Gastroesophageal sphincter (tissue), 3 donors: ENCODE measurements around the gene SLC35F1.

Source experiments
- CTCF ChIP-seq, 4 experiments: fragments of 200-600 bp in 2 of 4; fragments of 450-650 bp in 2 of 4; sonication (generic) in 1 of 4; IDR thresholded peaks; one replicate each; pipeline ENCODE4 v1.5.1; 2017 to 2019; ENCODE audit warnings: antibody characterized with exemption in 4 of 4, mild to moderate bottlenecking in 2 of 4, moderate library complexity in 2 of 4
- EP300 ChIP-seq: sonication (generic); formaldehyde crosslinking; IDR thresholded peaks from one replicate; pipeline ENCODE4 v1.6.1; 2017; ENCODE audit warnings: antibody characterized with exemption, mild to moderate bottlenecking

GRCh38 chr6:118319894-118320649, 413.0 kb downstream of the SLC35F1 start:
- TF ChIP-seq CTCF (IDR thresholded peaks at IDR 0.05) (no peak), EP300 (no peak)
